ENCODE data around the gene HAL.

HAL gene

GRCh38 chr12:96035283-96036236 is 39.4 kb upstream of the HAL start, which contains the start of gene LTA4H:
Gene LTA4H (minus strand): TSS chr12:96035587. CDS start chr12:96035519, 68 bp downstream.
- TF ChIP-seq POLR2AphosphoS5 (IDR thresholded peaks at IDR 0.05; ENCODE audit: low read depth, low read length): peak; percentile 59; the same call in 1 of the 2 replicates
- no peak for TF ChIP-seq SPI1 (IDR thresholded peaks at IDR 0.05; ENCODE audit: low read depth, low read length)
- no peak for TF ChIP-seq PAX5 (IDR thresholded peaks at IDR 0.05; ENCODE audit: insufficient read depth, low read length, severe bottlenecking)
- TF ChIP-seq POLR2A (IDR thresholded peaks at IDR 0.05; ENCODE audit: low read depth, low read length): peak; percentile 66
- TF ChIP-seq POU2F2 (IDR thresholded peaks at IDR 0.05; ENCODE audit: low read depth, low read length): peak; percentile 97
- peak; percentile 41; the same call in 1 of the 2 replicates for TF ChIP-seq TAF1 (IDR thresholded peaks at IDR 0.05; ENCODE audit: low read depth, low read length)
- peak; percentile 89 for FAIRE-seq

GRCh38 chr12:96034621-96035282 is 38.6 kb upstream of the HAL start:
- TF ChIP-seq SPI1 (IDR thresholded peaks at IDR 0.05; ENCODE audit: low read depth, low read length): no peak
- TF ChIP-seq PAX5 (IDR thresholded peaks at IDR 0.05; ENCODE audit: insufficient read depth, low read length, severe bottlenecking): no peak
- TF ChIP-seq POLR2AphosphoS5 (IDR thresholded peaks at IDR 0.05; ENCODE audit: low read depth, low read length): no peak
- TF ChIP-seq POU2F2 (IDR thresholded peaks at IDR 0.05; ENCODE audit: low read depth, low read length): no peak
- FAIRE-seq: no peak
- no peak for DNase-seq (ENCODE audit: insufficient read length, low spot score)

More at GRCh38 chr12:96035283-96036236, 39.4 kb upstream of the HAL start, which contains the start of gene LTA4H:
- peak; percentile 75 for DNase-seq (ENCODE audit: insufficient read length, low spot score)

- DNase-seq (ENCODE audit: insufficient read length, low spot score) (no peak), FAIRE-seq (no peak)
These were observed 37.6 kb upstream of the HAL start for GRCh38 chr12:96033549-96034389.

GRCh38 chr12:96029826-96030225 is 33.7 kb upstream of the HAL start:
- TF ChIP-seq PAX5 (IDR thresholded peaks at IDR 0.05; ENCODE audit: insufficient read depth, low read length, severe bottlenecking) (no peak), POU2F2 (IDR thresholded peaks at IDR 0.05; ENCODE audit: low read depth, low read length) (no peak), POLR2AphosphoS5 (IDR thresholded peaks at IDR 0.05; ENCODE audit: low read depth, low read length) (no peak), TAF1 (IDR thresholded peaks at IDR 0.05; ENCODE audit: low read depth, low read length) (no peak)
- FAIRE-seq: no peak
- no peak for DNase-seq (ENCODE audit: insufficient read length, low spot score)

More at GRCh38 chr12:96033549-96034389, 37.6 kb upstream of the HAL start:
- TF ChIP-seq POU2F2 (IDR thresholded peaks at IDR 0.05; ENCODE audit: low read depth, low read length) (no peak), PAX5 (IDR thresholded peaks at IDR 0.05; ENCODE audit: insufficient read depth, low read length, severe bottlenecking) (no peak), SPI1 (IDR thresholded peaks at IDR 0.05; ENCODE audit: low read depth, low read length) (no peak), POLR2AphosphoS5 (IDR thresholded peaks at IDR 0.05; ENCODE audit: low read depth, low read length) (no peak), TAF1 (IDR thresholded peaks at IDR 0.05; ENCODE audit: low read depth, low read length) (no peak), POLR2A (IDR thresholded peaks at IDR 0.05; ENCODE audit: low read depth, low read length) (no peak)

- FAIRE-seq (no peak), DNase-seq (ENCODE audit: insufficient read length, low spot score) (no peak)
- no peak for TF ChIP-seq POU2F2 (IDR thresholded peaks at IDR 0.05; ENCODE audit: low read depth, low read length)
- TF ChIP-seq POLR2AphosphoS5 (IDR thresholded peaks at IDR 0.05; ENCODE audit: low read depth, low read length): no peak
- no peak for TF ChIP-seq SPI1 (IDR thresholded peaks at IDR 0.05; ENCODE audit: low read depth, low read length)
- TF ChIP-seq PAX5 (IDR thresholded peaks at IDR 0.05; ENCODE audit: insufficient read depth, low read length, severe bottlenecking): no peak
- TF ChIP-seq POLR2A (IDR thresholded peaks at IDR 0.05; ENCODE audit: low read depth, low read length): no peak
- no peak for TF ChIP-seq TAF1 (IDR thresholded peaks at IDR 0.05; ENCODE audit: low read depth, low read length)
These were observed 32.4 kb upstream of the HAL start for GRCh38 chr12:96028538-96028937.

GRCh38 chr12:96026331-96026730 is 30.2 kb upstream of the HAL start:
- no peak for FAIRE-seq
- no peak for DNase-seq (ENCODE audit: insufficient read length, low spot score)
- TF ChIP-seq SPI1 (IDR thresholded peaks at IDR 0.05; ENCODE audit: low read depth, low read length) (no peak), POLR2A (IDR thresholded peaks at IDR 0.05; ENCODE audit: low read depth, low read length) (no peak), TAF1 (IDR thresholded peaks at IDR 0.05; ENCODE audit: low read depth, low read length) (no peak)

GRCh38 chr12:96025518-96025917 is 29.4 kb upstream of the HAL start:
- DNase-seq (ENCODE audit: insufficient read length, low spot score) (no peak), FAIRE-seq (no peak)
- TF ChIP-seq PAX5 (IDR thresholded peaks at IDR 0.05; ENCODE audit: insufficient read depth, low read length, severe bottlenecking): no peak
- TF ChIP-seq POLR2AphosphoS5 (IDR thresholded peaks at IDR 0.05; ENCODE audit: low read depth, low read length): no peak
- TF ChIP-seq POLR2A (IDR thresholded peaks at IDR 0.05; ENCODE audit: low read depth, low read length): no peak
- no peak for TF ChIP-seq TAF1 (IDR thresholded peaks at IDR 0.05; ENCODE audit: low read depth, low read length)
- no peak for TF ChIP-seq SPI1 (IDR thresholded peaks at IDR 0.05; ENCODE audit: low read depth, low read length)
- no peak for TF ChIP-seq POU2F2 (IDR thresholded peaks at IDR 0.05; ENCODE audit: low read depth, low read length)

GRCh38 chr12:96020314-96021003 is 24.3 kb upstream of the HAL start:
- TF ChIP-seq SPI1 (IDR thresholded peaks at IDR 0.05; ENCODE audit: low read depth, low read length): peak; percentile 98
- TF ChIP-seq POLR2A (IDR thresholded peaks at IDR 0.05; ENCODE audit: low read depth, low read length): no peak
- no peak for TF ChIP-seq PAX5 (IDR thresholded peaks at IDR 0.05; ENCODE audit: insufficient read depth, low read length, severe bottlenecking)
- TF ChIP-seq POU2F2 (IDR thresholded peaks at IDR 0.05; ENCODE audit: low read depth, low read length): no peak
- TF ChIP-seq POLR2AphosphoS5 (IDR thresholded peaks at IDR 0.05; ENCODE audit: low read depth, low read length): no peak
- TF ChIP-seq TAF1 (IDR thresholded peaks at IDR 0.05; ENCODE audit: low read depth, low read length): no peak
- DNase-seq (ENCODE audit: insufficient read length, low spot score): no peak
- peak; percentile 45 for FAIRE-seq
